ENCODE results near the gene RNU6-8.

The RNU6-8 gene

GRCh38 chr14:32205554-32205953, 2.5 kb upstream of the RNU6-8 start:
- no peak for DNase-seq (ENCODE audit: low spot score)

- peak; percentile 52 for DNase-seq (ENCODE audit: low spot score)
Observed at GRCh38 chr14:32203928-32204357, 874 bp upstream of the RNU6-8 start.

- DNase-seq (ENCODE audit: low spot score) = peak; percentile 63
Observed at GRCh38 chr14:32202491-32202997, 525 bp downstream of the RNU6-8 start.

GRCh38 chr14:32201816-32202490, 1.1 kb downstream of the RNU6-8 start, which contains the start of gene RNU6-7:
RNU6-7 (plus strand) TSS chr14:32202045.
- peak; percentile 63 for DNase-seq (ENCODE audit: low spot score)

- peak; percentile 94 for DNase-seq (ENCODE audit: low spot score)
Observed at GRCh38 chr14:32201193-32201815, 1.8 kb downstream of the RNU6-8 start.

GRCh38 chr14:32200368-32201192, 2.5 kb downstream of the RNU6-8 start:
- DNase-seq (ENCODE audit: low spot score) = no peak

GRCh38 chr14:32197919-32198318, 5.2 kb downstream of the RNU6-8 start:
- no peak for DNase-seq (ENCODE audit: low spot score)

GRCh38 chr14:32195636-32196035, 7.4 kb downstream of the RNU6-8 start:
- DNase-seq (ENCODE audit: low spot score) = no peak

GRCh38 chr14:32193532-32193931, 9.5 kb downstream of the RNU6-8 start:
- no peak for DNase-seq (ENCODE audit: low spot score)

- DNase-seq (ENCODE audit: low spot score) = no peak
Observed at GRCh38 chr14:32192712-32193373, 10.2 kb downstream of the RNU6-8 start.

GRCh38 chr14:32190673-32191072, 12.4 kb downstream of the RNU6-8 start:
- DNase-seq (ENCODE audit: low spot score) = no peak

- no peak for DNase-seq (ENCODE audit: low spot score)
Observed at GRCh38 chr14:32189811-32190210, 13.3 kb downstream of the RNU6-8 start.

GRCh38 chr14:32186248-32186647, 16.8 kb downstream of the RNU6-8 start:
- DNase-seq (ENCODE audit: low spot score) = no peak

GRCh38 chr14:32185097-32185496, 18.0 kb downstream of the RNU6-8 start:
- DNase-seq (ENCODE audit: low spot score) = no peak

GRCh38 chr14:32183151-32184058, 19.7 kb downstream of the RNU6-8 start:
- no peak for DNase-seq (ENCODE audit: low spot score)

GRCh38 chr14:32171469-32171868, 31.6 kb downstream of the RNU6-8 start:
- no peak for DNase-seq (ENCODE audit: low spot score)

GRCh38 chr14:32169191-32169590, 33.9 kb downstream of the RNU6-8 start:
- no peak for DNase-seq (ENCODE audit: low spot score)

GRCh38 chr14:32167907-32168306, 35.2 kb downstream of the RNU6-8 start:
- DNase-seq (ENCODE audit: low spot score) = no peak

- DNase-seq (ENCODE audit: low spot score) = no peak
Observed at GRCh38 chr14:32166924-32167323, 36.1 kb downstream of the RNU6-8 start.

GRCh38 chr14:32166029-32166428, 37.0 kb downstream of the RNU6-8 start:
- DNase-seq (ENCODE audit: low spot score) = no peak

Measured in SW480 (cell line).